NCI-H2171 treated with DMSO at 0.1 percent for 48 hours (cell line): ENCODE results near the gene RAB24.
"Not testable (repeated sequence)": the region's sequence is repeated elsewhere in the genome, so short reads cannot be mapped to it uniquely, and the experiment has no call there.

Experiments
- DNase-seq: peaks from one replicate; lab custom pipeline; 2025; lab: John Stamatoyannopoulos, UW

The RAB24 gene

GRCh38 chr5:177295924-177296323, 7.6 kb downstream of the RAB24 start:
- DNase-seq = no peak

- DNase-seq = no peak
Observed at GRCh38 chr5:177294632-177295031, 8.9 kb downstream of the RAB24 start.

- no peak for DNase-seq
Observed at GRCh38 chr5:177293819-177294581, 9.5 kb downstream of the RAB24 start.

GRCh38 chr5:177291735-177292134, 11.8 kb downstream of the RAB24 start:
- no peak for DNase-seq

GRCh38 chr5:177290816-177291596, 12.5 kb downstream of the RAB24 start:
- no peak for DNase-seq

- DNase-seq = no peak
Observed at GRCh38 chr5:177288191-177288590, 15.3 kb downstream of the RAB24 start.

GRCh38 chr5:177276886-177277285, 26.6 kb downstream of the RAB24 start:
- DNase-seq = no peak

GRCh38 chr5:177275883-177276282, 27.6 kb downstream of the RAB24 start:
- DNase-seq = no peak

GRCh38 chr5:177271113-177271512, 32.4 kb downstream of the RAB24 start:
- DNase-seq = no peak

GRCh38 chr5:177270653-177271052, 32.9 kb downstream of the RAB24 start:
- no peak for DNase-seq

- DNase-seq = no peak
Observed at GRCh38 chr5:177269976-177270375, 33.5 kb downstream of the RAB24 start.

GRCh38 chr5:177269232-177269895, 34.2 kb downstream of the RAB24 start:
- no peak for DNase-seq

- no peak for DNase-seq
Observed at GRCh38 chr5:177265395-177265794, 38.1 kb downstream of the RAB24 start.

- no peak for DNase-seq
Observed at GRCh38 chr5:177264178-177264577, 39.3 kb downstream of the RAB24 start.

GRCh38 chr5:177261510-177261909, 42.0 kb downstream of the RAB24 start:
- no peak for DNase-seq

- DNase-seq = no peak
Observed at GRCh38 chr5:177260961-177261360, 42.6 kb downstream of the RAB24 start.

- DNase-seq = not testable (repeated sequence)
Observed at GRCh38 chr5:177258711-177259110, 44.8 kb downstream of the RAB24 start.

- DNase-seq = no peak
Observed at GRCh38 chr5:177256296-177256695, 47.2 kb downstream of the RAB24 start.

GRCh38 chr5:177253252-177253651, 50.3 kb downstream of the RAB24 start:
- DNase-seq = no peak
